PC-3 (cell line): ENCODE results near the gene MORC1. TPM values are rescaled to one million over a fixed set of nuclear protein-coding genes. Genes with fewer than 3 reads are reported as not detected.

Experiments
- ATAC-seq: fragments of 200-7000 bp; cut with Tn5 transposase; 2 replicates; pipeline ENCODE4 v1.9.1; 2020; ENCODE audit warnings: mild to moderate bottlenecking, moderate library complexity
- BruUV-seq: library from RNA; stranded (reverse); fragments of 400-500 nt; replicated peaks from 2 replicates; lab custom pipeline; 2021; lab: Mats Ljungman, UMichigan
- CTCF ChIA-PET: fragments of 300-600 bp; sonication (Branson Sonifier 250); formaldehyde crosslinking; loops from one replicate; lab custom pipeline; 2022; ENCODE audit warnings: antibody characterized with exemption; lab: Charles Lee
- POLR2A ChIA-PET: fragments of 300-600 bp; sonication (Branson Sonifier 250); formaldehyde crosslinking; loops from one replicate; lab custom pipeline; 2022; ENCODE audit warnings: antibody characterized with exemption; ENCODE audit not compliant: unreplicated experiment; lab: Charles Lee
- DNase-seq: peaks from one replicate; pipeline ENCODE4 v3.0.0-alpha.2; 2015
- H2AFZ ChIP-seq: fragments of 300-600 bp; sonication (generic); 2 replicates; pipeline ENCODE4 v1.6.0; 2016; ENCODE audit warnings: antibody characterized with exemption, low read length
- H3F3A ChIP-seq: fragments of 300-600 bp; sonication (generic); one replicate; pipeline ENCODE4 v1.6.0; 2017; ENCODE audit warnings: antibody characterized with exemption, low read length, control low read depth, mild to moderate bottlenecking; ENCODE audit not compliant: unreplicated experiment
- H3K27ac ChIP-seq: fragments of 300-600 bp; sonication (generic); 2 replicates; pipeline ENCODE4 v1.5.1; 2016; ENCODE audit warnings: mild to moderate bottlenecking, low read length
- H3K27me3 ChIP-seq: fragments of 300-600 bp; sonication (generic); 2 replicates; pipeline ENCODE4 v1.6.1; 2016; ENCODE audit warnings: low read length, mixed read lengths
- H3K36me3 ChIP-seq: fragments of 300-600 bp; sonication (generic); 2 replicates; pipeline ENCODE4 v1.6.1; 2016; ENCODE audit warnings: low read depth, mixed run types, low read length, mixed read lengths
- H3K4me1 ChIP-seq: fragments of 300-600 bp; sonication (generic); 2 replicates; pipeline ENCODE4 v1.5.1; 2016; ENCODE audit warnings: low read length; ENCODE audit not compliant: insufficient read depth
- H3K4me2 ChIP-seq: fragments of 300-600 bp; sonication (generic); 2 replicates; pipeline ENCODE4 v1.6.0; 2016; ENCODE audit warnings: low read length
- H3K4me3 ChIP-seq: fragments of 300-600 bp; sonication (generic); 2 replicates; pipeline ENCODE4 v1.5.1; 2016; ENCODE audit warnings: mild to moderate bottlenecking, low read length, mixed read lengths
- H3K79me2 ChIP-seq: fragments of 300-600 bp; sonication (generic); 2 replicates; pipeline ENCODE4 v1.6.1; 2017; ENCODE audit warnings: low read length, mixed read lengths
- H3K9ac ChIP-seq: fragments of 300-600 bp; sonication (generic); 2 replicates; pipeline ENCODE4 v1.6.0; 2016; ENCODE audit warnings: mild to moderate bottlenecking, low read length
- H3K9me2 ChIP-seq: fragments of 300-600 bp; sonication (generic); replicated peaks from 2 replicates; pipeline ENCODE4 v1.6.1; 2016; ENCODE audit warnings: mixed run types, low read length, mixed read lengths
- H3K9me3 ChIP-seq: fragments of 300-600 bp; sonication (generic); 2 replicates; pipeline ENCODE4 v1.6.1; 2016; ENCODE audit warnings: low read length, mixed read lengths
- H4K20me1 ChIP-seq: fragments of 300-600 bp; sonication (generic); 2 replicates; pipeline ENCODE4 v1.6.1; 2016; ENCODE audit warnings: low read length, mixed read lengths
- EZH2 ChIP-seq: fragments of 300-600 bp; sonication (generic); IDR thresholded peaks from one replicate; pipeline ENCODE4 v1.6.1; 2017; ENCODE audit warnings: antibody characterized with exemption, mild to moderate bottlenecking, low read length; ENCODE audit not compliant: unreplicated experiment
- EZH2phosphoT487 ChIP-seq: fragments of 300-600 bp; sonication (generic); IDR thresholded peaks from 2 replicates; pipeline ENCODE4 v1.6.1; 2018; ENCODE audit warnings: mild to moderate bottlenecking, antibody characterized with exemption, low read length, borderline replicate concordance
- intact Hi-C: fragments of 100-400 bp; cut with micrococcal nuclease; formaldehyde crosslinking; loops from 2 replicates; pipeline ENCODE4 v1.9.0; 2023
- total RNA-seq: library from RNA; depleted of rRNA; stranded (reverse); fragments of >200 nt; gene quantifications from 2 replicates; pipeline ENCODE4 v1.2.3, GENCODE V29; 2014
- TF ChIP-seq, protein P1 (sequence below): fragments of 300-600 bp; sonication (generic); conservative IDR thresholded peaks from 2 replicates; pipeline ENCODE4 v1.5.1; 2017; ENCODE audit warnings: antibody characterized with exemption, low read depth, mild to moderate bottlenecking, low read length

Gene MORC1
- total RNA-seq, 1 experiment from 2014 or later = not detected

DNA sequence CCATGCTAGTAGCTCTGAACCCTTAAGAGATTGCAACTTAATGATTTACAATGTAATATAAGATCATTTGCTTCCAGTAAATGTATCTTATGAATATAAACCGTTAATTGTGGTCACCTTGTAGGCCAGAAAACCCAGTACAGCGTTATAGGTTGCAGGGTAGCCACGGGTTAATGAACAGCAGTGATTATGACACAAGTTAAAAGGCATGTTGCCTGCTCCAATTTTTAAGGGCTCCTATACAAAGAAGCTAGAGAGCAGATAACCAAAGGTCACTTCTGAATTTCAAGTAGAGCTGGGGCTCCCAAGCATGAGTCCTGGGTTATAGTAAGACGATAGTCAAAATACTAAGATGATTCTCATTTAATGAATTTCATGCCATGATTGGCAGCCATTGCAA is 177.8 kb downstream of the MORC1 start:
- Histone ChIP-seq H3K27me3 (peaks cover 45% of the 10 kb centered on the region), H2AFZ (no peak overlapping the region), H3K79me2 (no peaks in the 10 kb centered on the region), H3K4me3 (no peak overlapping the region), H3K36me3 (no peaks in the 10 kb centered on the region), H3K4me1 (no peaks in the 10 kb centered on the region), H3K27ac (no peak overlapping the region), H3F3A (no peaks in the 10 kb centered on the region), H3K9me3 (no peaks in the 10 kb centered on the region), H3K9me2 (no peaks in the 10 kb centered on the region), H3K4me2 (no peak overlapping the region), H4K20me1 (no peaks in the 10 kb centered on the region), H3K9ac (no peak overlapping the region)
- DNase-seq (no peak), ATAC-seq (no peak)
- ChIA-PET CTCF (interaction anchor here (0.6 kb wide), 1 partner anchor 25 kb away, joined by 3 read pairs; no protein-coding TSS in a partner anchor), POLR2A (no interaction called here)
- intact Hi-C loops = no loop called here
- BruUV-seq = no TSS peak
- TF ChIP-seq EZH2phosphoT487 (no peak), EZH2 (no peak)
- TF ChIP-seq, protein P1, sequence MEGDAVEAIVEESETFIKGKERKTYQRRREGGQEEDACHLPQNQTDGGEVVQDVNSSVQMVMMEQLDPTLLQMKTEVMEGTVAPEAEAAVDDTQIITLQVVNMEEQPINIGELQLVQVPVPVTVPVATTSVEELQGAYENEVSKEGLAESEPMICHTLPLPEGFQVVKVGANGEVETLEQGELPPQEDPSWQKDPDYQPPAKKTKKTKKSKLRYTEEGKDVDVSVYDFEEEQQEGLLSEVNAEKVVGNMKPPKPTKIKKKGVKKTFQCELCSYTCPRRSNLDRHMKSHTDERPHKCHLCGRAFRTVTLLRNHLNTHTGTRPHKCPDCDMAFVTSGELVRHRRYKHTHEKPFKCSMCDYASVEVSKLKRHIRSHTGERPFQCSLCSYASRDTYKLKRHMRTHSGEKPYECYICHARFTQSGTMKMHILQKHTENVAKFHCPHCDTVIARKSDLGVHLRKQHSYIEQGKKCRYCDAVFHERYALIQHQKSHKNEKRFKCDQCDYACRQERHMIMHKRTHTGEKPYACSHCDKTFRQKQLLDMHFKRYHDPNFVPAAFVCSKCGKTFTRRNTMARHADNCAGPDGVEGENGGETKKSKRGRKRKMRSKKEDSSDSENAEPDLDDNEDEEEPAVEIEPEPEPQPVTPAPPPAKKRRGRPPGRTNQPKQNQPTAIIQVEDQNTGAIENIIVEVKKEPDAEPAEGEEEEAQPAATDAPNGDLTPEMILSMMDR = no peak

DNA sequence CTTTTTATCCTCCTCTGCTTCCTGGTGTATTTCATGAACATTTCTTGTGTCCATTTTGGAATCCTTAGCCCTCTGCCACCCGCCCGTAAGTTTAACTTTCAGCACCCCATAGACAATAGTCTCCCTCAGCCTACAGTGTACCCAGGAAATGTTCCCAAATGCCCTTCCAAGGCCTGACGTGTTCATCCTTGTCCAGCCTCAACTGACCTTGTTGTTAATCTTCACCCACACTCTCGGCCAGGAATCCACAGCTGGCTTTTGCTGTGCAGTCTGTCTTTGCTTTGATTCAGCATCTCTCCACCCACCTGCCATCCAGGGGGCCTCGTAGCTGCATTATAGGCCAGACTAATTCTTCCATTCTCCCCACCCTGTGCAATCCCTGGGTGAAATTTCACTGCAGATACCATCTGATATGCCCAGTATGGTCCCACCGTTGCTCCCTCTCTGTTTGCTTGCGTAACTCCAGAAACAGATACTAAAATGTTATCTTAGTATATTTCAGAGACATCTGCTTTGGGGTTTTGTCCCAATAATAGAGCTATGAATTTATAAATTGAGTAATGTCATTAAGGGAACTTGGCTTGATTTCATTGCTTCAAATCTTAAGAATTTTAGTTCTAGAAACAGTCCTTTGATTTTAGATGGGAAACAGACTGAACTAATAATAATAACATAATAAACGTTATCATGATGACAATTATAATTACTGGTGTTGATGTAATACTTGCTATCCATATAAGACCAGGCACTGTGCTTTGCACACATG is 180.8 kb downstream of the MORC1 start:
- Histone ChIP-seq H3K9ac (no peak overlapping the region), H3K27ac (no peak overlapping the region), H3K79me2 (no peaks in the 10 kb centered on the region), H2AFZ (no peak overlapping the region), H3K36me3 (no peaks in the 10 kb centered on the region), H3K4me2 (no peak overlapping the region), H3K9me2 (no peaks in the 10 kb centered on the region), H3K27me3 (peaks cover 35% of the 10 kb centered on the region), H3K9me3 (no peaks in the 10 kb centered on the region), H4K20me1 (no peaks in the 10 kb centered on the region), H3K4me1 (no peaks in the 10 kb centered on the region), H3K4me3 (no peak overlapping the region), H3F3A (no peaks in the 10 kb centered on the region)
- DNase-seq = no peak
- intact Hi-C loops = no loop called here
- BruUV-seq = no TSS peak
- POLR2A ChIA-PET = no interaction called here
- ATAC-seq = no peak
- CTCF ChIA-PET = no interaction called here
- TF ChIP-seq EZH2phosphoT487 = no peak

DNA sequence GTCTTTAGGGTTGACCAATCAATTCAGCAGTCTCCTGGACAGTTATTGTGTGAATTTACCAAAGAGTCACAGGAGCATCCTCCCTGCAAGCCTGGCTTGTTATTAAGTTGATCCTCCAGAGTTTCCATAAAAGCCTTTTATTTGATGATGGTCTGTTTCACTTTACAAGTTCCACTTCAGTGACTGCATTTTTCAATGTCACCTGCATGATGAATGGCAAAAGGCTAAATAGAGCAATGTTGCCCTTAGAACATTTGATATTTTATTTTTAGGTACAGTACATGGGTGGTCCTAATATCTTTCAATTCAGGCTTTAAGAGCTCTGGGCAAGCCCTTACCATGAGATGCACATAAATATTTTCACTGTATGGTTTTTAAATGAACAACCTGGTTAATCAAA is 186.9 kb downstream of the MORC1 start:
- intact Hi-C loops = no loop called here
- no peak for DNase-seq
- Histone ChIP-seq H3K79me2 (no peaks in the 10 kb centered on the region), H3K4me3 (no peak overlapping the region), H3K27me3 (peaks cover 42% of the 10 kb centered on the region), H3K27ac (no peak overlapping the region), H4K20me1 (no peaks in the 10 kb centered on the region), H3F3A (no peaks in the 10 kb centered on the region), H3K9me3 (no peaks in the 10 kb centered on the region), H3K4me2 (no peak overlapping the region), H3K9ac (no peak overlapping the region), H2AFZ (no peak overlapping the region), H3K36me3 (no peaks in the 10 kb centered on the region), H3K9me2 (no peaks in the 10 kb centered on the region), H3K4me1 (no peaks in the 10 kb centered on the region)
- ChIA-PET CTCF (no interaction called here), POLR2A (no interaction called here)
- no TSS peak for BruUV-seq
- TF ChIP-seq EZH2 (no peak), EZH2phosphoT487 (no peak)
- TF ChIP-seq, protein P1 = no peak
- ATAC-seq = no peak
